K562 (cell line): Measurements from ENCODE around the gene MARVELD1. TPM values are rescaled to one million over a fixed set of nuclear protein-coding genes. Genes with fewer than 3 reads are reported as not detected.

ENCODE experiments used
- ATF1 ChIP-seq, 2 experiments: fragments of 450-650 bp in 1 of 2; IDR thresholded peaks; 2 replicates each; pipeline ENCODE4 v1.6.1; 2016; ENCODE audit warnings: missing compliant biosample characterization in 1 of 2, missing genetic modification characterization in 1 of 2
- ATF7 ChIP-seq: fragments of 450-650 bp; IDR thresholded peaks from 2 replicates; pipeline ENCODE4 v1.7.1; 2014; ENCODE audit warnings: mild to moderate bottlenecking, moderate library complexity
- BACH1 ChIP-seq: fragments of 200-800 bp; sonication (Bioruptor generic); IDR thresholded peaks from 2 replicates; pipeline ENCODE4 v1.6.1; 2016; ENCODE audit warnings: missing genetic modification characterization, missing compliant biosample characterization
- CBX5 ChIP-seq: IDR thresholded peaks from 2 replicates; pipeline ENCODE4 v1.6.1; 2014; ENCODE audit warnings: low read depth, borderline replicate concordance
- ETV5 ChIP-seq: sonication (generic); formaldehyde crosslinking; IDR thresholded peaks from 2 replicates; pipeline ENCODE4 v1.4.0; 2020; ENCODE audit warnings: low read depth, mild to moderate bottlenecking, missing genetic modification reagents
- GTF2A2 ChIP-seq: IDR thresholded peaks from 2 replicates; pipeline ENCODE4 v1.6.1; 2016; ENCODE audit warnings: mild to moderate bottlenecking, missing genetic modification characterization, missing compliant biosample characterization
- LCOR ChIP-seq: sonication (generic); formaldehyde crosslinking; IDR thresholded peaks from 2 replicates; pipeline ENCODE4 v1.8.0; 2022; ENCODE audit warnings: mild to moderate bottlenecking, missing genetic modification reagents
- NFE2L1 ChIP-seq: fragments of 450-650 bp; IDR thresholded peaks from 2 replicates; pipeline ENCODE4 v1.6.1; 2016; ENCODE audit warnings: missing genetic modification characterization, low read depth, mild to moderate bottlenecking, missing compliant biosample characterization, moderate library complexity, borderline replicate concordance
- NUFIP1 ChIP-seq: fragments of 450-650 bp; IDR thresholded peaks from 2 replicates; pipeline ENCODE4 v1.6.1; 2018; ENCODE audit not compliant: partially characterized antibody
- PTBP1 ChIP-seq: fragments of 200-400 bp; formaldehyde crosslinking; IDR thresholded peaks from 2 replicates; pipeline ENCODE4 v1.6.1; 2017; ENCODE audit warnings: low read depth, low read length
- RFX5 ChIP-seq: IDR thresholded peaks from 2 replicates; pipeline ENCODE4 v1.6.1; 2011; ENCODE audit warnings: low read depth, mild to moderate bottlenecking, improper control_type of control experiment, low read length
- SMARCA5 ChIP-seq: fragments of 450-650 bp; IDR thresholded peaks from 2 replicates; pipeline ENCODE4 v1.6.1; 2016
- STAT6 ChIP-seq: sonication (generic); formaldehyde crosslinking; IDR thresholded peaks from 2 replicates; pipeline ENCODE4 v1.8.1; 2023; ENCODE audit warnings: mild to moderate bottlenecking, missing genetic modification reagents
- TAF7 ChIP-seq: fragments of 450-650 bp; IDR thresholded peaks from 2 replicates; pipeline ENCODE4 v1.6.1; 2016; ENCODE audit warnings: missing genetic modification characterization, missing compliant biosample characterization
- TBL1XR1 ChIP-seq, 2 experiments: IDR thresholded peaks; 2 replicates each; pipeline ENCODE4 v1.6.1; 2012; ENCODE audit warnings: improper control_type of control experiment in 2 of 2, low read length in 2 of 2, mild to moderate bottlenecking in 1 of 2
- ZHX1 ChIP-seq: fragments of 150-350 bp; conservative IDR thresholded peaks from 2 replicates; pipeline ENCODE4 v1.6.1; 2014; ENCODE audit warnings: low read length
- ZNF224 ChIP-seq: sonication (generic); formaldehyde crosslinking; IDR thresholded peaks from 2 replicates; pipeline ENCODE4 v1.8.0; 2022; ENCODE audit warnings: mild to moderate bottlenecking, missing genetic modification reagents
- ZNF507 ChIP-seq: conservative IDR thresholded peaks from 2 replicates; pipeline ENCODE4 v1.6.1; 2017; ENCODE audit warnings: missing genetic modification characterization, missing compliant biosample characterization
- ZNF518B ChIP-seq: fragments of 250-450 bp; sonication (Bioruptor Pico); IDR thresholded peaks from 2 replicates; pipeline ENCODE4 v1.5.0; 2021; ENCODE audit warnings: mild to moderate bottlenecking, moderate library complexity
- ZNF668 ChIP-seq: fragments of 250-450 bp; sonication (Bioruptor Pico); IDR thresholded peaks from 2 replicates; pipeline ENCODE4 v1.8.0; 2022; ENCODE audit warnings: mild to moderate bottlenecking, inconsistent platforms
- ZNF79 ChIP-seq: fragments of 250-450 bp; sonication (Bioruptor Pico); IDR thresholded peaks from 2 replicates; pipeline ENCODE4 v1.4.0; 2020; ENCODE audit warnings: low read depth, mild to moderate bottlenecking, moderate library complexity
- polyA plus RNA-seq, 8 experiments: library from polyadenylated mRNA; depleted of rRNA in 4 of 8; stranded (reverse) in 5 of 8; unstranded in 3 of 8; fragments of >200 nt; fragmentation: Nextera tagmentation in 2 of 8; fragmentation: Illumina TruSeq in 1 of 8; extraction: Ambion mirVana in 2 of 8; extraction: Trizol in 1 of 8; gene quantifications; 2 replicates each; pipeline versions ENCODE4 v1.2.1 to v1.2.3, GENCODE V29; 2011 to 2014; ENCODE audit warnings: inconsistent platforms in 1 of 8, missing spikeins in 1 of 8
- total RNA-seq, 7 experiments: library from RNA; depleted of rRNA in 6 of 7; stranded (reverse); fragments of >200 nt in 6 of 7; fragmentation: Illumina TruSeq in 2 of 7; extraction: Trizol in 2 of 7; gene quantifications; 2 replicates each; pipeline versions ENCODE4 v1.2.1 to v1.2.3, GENCODE V29; 2011 to 2021; ENCODE audit warnings: low replicate concordance in 1 of 7

The MARVELD1 gene
- total and polyA plus RNA-seq, 9 of the 15 experiments (the other 6 are each of a cell fraction or from before 2014, with no cell fraction given), result 2.7 to 12.5 (median 5.3) TPM

- TF ChIP-seq CBX5 (no peak), ZNF79 (no peak), STAT6 (no peak), ATF1 (CRISPR knock-in tag; IDR thresholded peaks at IDR 0.05) (peak; percentile 66), ATF1 (tag; IDR thresholded peaks at IDR 0.05) (peak; percentile 95), TAF7 (no peak), PTBP1 (no peak), ETV5 (CRISPR knock-in tag) (no peak), ZNF507 (no peak), LCOR (CRISPR knock-in tag) (no peak), BACH1 (tag) (no peak), ZNF668 (CRISPR knock-in tag) (no peak), GTF2A2 (tag) (no peak), ZHX1 (no peak), ZNF518B (CRISPR knock-in tag) (no peak), NUFIP1 (no peak), ZNF224 (no peak), SMARCA5 (no peak), ATF7 (peak; percentile 96), TBL1XR1 (IDR thresholded peaks at IDR 0.05; ENCODE audit: low read length in 2 of 2) (0 out of 4 replicates have a peak, but pooled peaks of 1 of the 2 experiments have one; percentile 21), RFX5 (no peak), NFE2L1 (no peak)
Measured at GRCh38 chr10:97686962-97687784, 26.4 kb upstream of the MARVELD1 start, which contains the start of gene AVPI1 (continued).
